GM12873 (cell line): ENCODE measurements around the gene CAMKK2.

ENCODE experiments used
- CTCF ChIP-seq: IDR thresholded peaks from 2 replicates; pipeline ENCODE4 v1.5.1; 2012; ENCODE audit warnings: low read depth, mild to moderate bottlenecking, moderate library complexity, low read length, control low read depth; ENCODE audit not compliant: insufficient read depth; ENCODE audit errors: missing control alignments

CAMKK2 gene

DNA sequence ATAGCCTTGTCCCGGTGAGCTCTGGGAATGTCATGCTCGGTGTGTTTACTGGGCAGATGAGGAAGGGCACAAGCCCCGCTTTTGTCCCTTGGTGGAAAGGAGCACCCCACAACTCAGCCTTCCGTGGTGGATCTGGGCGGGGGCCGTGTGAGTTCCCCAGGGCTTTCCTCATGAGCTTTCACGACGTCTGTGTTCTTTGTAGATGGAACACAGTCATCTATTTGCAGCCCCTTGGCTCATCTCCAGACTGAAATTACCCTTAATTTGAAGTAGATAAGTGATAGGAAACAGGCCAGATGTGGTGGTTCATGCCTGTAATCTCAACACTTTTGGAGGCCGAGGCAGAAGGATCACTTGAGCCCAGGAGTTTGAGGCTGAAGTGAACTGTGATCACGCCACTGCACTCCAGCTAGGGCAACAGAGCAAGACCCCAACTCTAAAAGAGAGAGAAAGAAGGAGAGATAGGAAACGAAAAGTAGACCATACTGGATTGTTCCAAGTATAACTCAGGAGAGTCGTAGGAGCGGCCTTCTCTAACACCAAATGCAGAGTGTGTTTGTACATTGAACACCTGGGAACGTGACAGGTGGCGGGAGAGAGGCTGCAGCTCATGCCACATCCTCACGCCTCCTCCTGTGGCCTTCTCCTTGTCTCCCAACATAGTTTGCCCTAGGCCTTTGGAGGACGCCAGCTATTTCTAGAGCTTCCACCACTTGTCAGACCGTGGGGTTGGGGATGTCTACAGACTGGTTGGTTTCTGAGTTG is 77.7 kb downstream of the CAMKK2 start:
- no peak for TF ChIP-seq CTCF

GRCh38 chr12:121217761-121218160 is 78.7 kb downstream of the CAMKK2 start:
- no peak for TF ChIP-seq CTCF

DNA sequence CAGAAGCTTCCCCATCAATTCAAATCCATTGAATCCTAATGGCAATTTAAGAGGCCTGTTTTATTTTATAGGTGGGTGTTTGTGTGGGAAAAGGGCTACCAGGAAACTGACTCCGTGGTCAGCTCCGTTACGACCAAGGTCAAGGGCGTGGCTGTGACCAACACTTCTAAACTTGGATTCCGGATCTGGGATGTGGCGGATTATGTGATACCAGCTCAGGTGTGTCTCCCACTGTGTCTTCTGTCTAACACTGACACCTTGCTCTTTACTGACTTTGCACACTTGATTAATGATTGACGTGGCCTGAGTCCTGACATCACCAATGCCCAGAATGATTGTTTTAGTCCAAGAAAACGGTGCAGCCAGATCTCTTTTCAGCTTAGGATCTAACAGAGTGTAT is 79.4 kb downstream of the CAMKK2 start:
- TF ChIP-seq CTCF: no peak

GRCh38 chr12:121216102-121216501 is 80.4 kb downstream of the CAMKK2 start:
- TF ChIP-seq CTCF: no peak

- no peak for TF ChIP-seq CTCF
Observed at GRCh38 chr12:121214855-121215745, 81.4 kb downstream of the CAMKK2 start.

DNA sequence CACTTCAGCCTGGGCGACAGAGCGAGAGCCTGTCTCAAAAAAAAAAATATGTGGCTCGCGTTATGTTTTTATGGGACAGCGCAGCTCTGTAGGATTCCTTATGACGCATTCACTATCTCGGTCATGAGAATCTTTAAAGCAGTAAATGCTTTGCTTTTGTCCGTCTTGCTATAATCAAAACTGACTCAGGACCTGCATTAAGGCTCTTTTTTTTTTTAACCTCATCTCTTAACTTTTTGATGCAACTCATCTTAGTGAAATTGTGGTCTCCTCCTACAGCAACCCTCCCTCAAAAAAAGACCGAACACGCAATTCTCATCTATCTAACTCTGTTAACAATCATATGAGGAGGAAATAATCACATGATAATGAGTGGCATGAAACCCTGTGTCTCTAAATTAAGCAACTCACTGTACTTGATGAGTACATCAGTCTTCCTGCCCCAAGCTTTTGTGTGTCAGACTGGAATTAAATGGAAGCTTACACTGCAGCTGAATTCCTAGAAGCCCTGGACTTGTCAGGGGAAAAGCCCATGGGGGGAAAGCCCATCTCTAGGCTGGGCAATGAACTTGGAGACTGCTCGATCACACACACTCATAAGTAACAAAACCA is 82.2 kb downstream of the CAMKK2 start:
- TF ChIP-seq CTCF: no peak

DNA sequence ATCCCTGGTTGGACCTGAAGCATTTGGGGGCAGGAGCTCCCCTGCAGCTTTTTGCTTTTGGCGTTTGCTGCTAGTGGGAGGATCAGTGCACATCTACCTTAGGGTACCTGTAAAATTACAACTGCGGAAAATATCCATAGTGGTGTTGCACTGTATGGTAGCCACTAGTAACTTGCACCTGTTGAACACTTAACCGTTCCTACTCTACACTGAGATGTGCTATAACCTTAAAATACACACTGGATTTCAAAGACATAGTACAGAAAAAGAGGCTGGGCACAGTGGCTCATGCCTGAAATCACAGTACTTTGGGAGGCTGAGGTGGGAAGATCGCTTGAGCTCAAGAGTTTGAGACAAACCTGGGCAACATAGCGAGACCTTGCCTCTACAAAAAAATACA is 83.6 kb downstream of the CAMKK2 start:
- TF ChIP-seq CTCF: no peak
